ENCODE results near the gene PDZRN3.

GRCh38 chr3:73502609-73503583 is 121.8 kb downstream of the PDZRN3 start:
- TF ChIP-seq, protein P1, sequence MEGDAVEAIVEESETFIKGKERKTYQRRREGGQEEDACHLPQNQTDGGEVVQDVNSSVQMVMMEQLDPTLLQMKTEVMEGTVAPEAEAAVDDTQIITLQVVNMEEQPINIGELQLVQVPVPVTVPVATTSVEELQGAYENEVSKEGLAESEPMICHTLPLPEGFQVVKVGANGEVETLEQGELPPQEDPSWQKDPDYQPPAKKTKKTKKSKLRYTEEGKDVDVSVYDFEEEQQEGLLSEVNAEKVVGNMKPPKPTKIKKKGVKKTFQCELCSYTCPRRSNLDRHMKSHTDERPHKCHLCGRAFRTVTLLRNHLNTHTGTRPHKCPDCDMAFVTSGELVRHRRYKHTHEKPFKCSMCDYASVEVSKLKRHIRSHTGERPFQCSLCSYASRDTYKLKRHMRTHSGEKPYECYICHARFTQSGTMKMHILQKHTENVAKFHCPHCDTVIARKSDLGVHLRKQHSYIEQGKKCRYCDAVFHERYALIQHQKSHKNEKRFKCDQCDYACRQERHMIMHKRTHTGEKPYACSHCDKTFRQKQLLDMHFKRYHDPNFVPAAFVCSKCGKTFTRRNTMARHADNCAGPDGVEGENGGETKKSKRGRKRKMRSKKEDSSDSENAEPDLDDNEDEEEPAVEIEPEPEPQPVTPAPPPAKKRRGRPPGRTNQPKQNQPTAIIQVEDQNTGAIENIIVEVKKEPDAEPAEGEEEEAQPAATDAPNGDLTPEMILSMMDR (IDR thresholded peaks at IDR 0.05) = peak; percentile 94
- no peak for TF ChIP-seq EZH2 (IDR thresholded peaks at IDR 0.05)
- no peak for TF ChIP-seq EZH2phosphoT487 (IDR thresholded peaks at IDR 0.05)
